Neural crest cell (in vitro differentiated cells): ENCODE measurements around the gene LONP1. TPM values are rescaled to one million over a fixed set of nuclear protein-coding genes. Genes with fewer than 3 reads are reported as not detected.
"Not testable (repeated sequence)": the region's sequence is repeated elsewhere in the genome, so short reads cannot be mapped to it uniquely, and the experiment has no call there.

ENCODE experiments used
- DNase-seq: peaks from one replicate; pipeline ENCODE4 v3.0.0; 2021; ENCODE audit warnings: low read depth, mixed read lengths, low spot score
- H3K27ac Mint-ChIP-seq: one replicate; pipeline ENCODE4 v1.8.0; 2021; ENCODE audit warnings: mild to moderate bottlenecking, mixed read lengths; ENCODE audit not compliant: unreplicated experiment
- H3K27me3 Mint-ChIP-seq: 2 replicates; pipeline ENCODE4 v1.8.0; 2021; ENCODE audit warnings: low read depth, mild to moderate bottlenecking, mixed read lengths
- H3K36me3 Mint-ChIP-seq: 2 replicates; pipeline ENCODE4 v1.8.0; 2021; ENCODE audit warnings: low read depth, mild to moderate bottlenecking, mixed read lengths
- H3K4me1 Mint-ChIP-seq: 2 replicates; pipeline ENCODE4 v1.8.0; 2021; ENCODE audit warnings: mixed read lengths
- H3K4me3 Mint-ChIP-seq: one replicate; pipeline ENCODE4 v1.8.0; 2021; ENCODE audit warnings: mild to moderate bottlenecking, mixed read lengths
- H3K9me3 Mint-ChIP-seq: 2 replicates; pipeline ENCODE4 v1.8.0; 2021; ENCODE audit warnings: mixed read lengths
- CTCF ChIP-seq: fragments of 200-600 bp; sonication (generic); conservative IDR thresholded peaks from 2 replicates; pipeline ENCODE4 v1.5.0; 2021; ENCODE audit warnings: antibody characterized with exemption, mild to moderate bottlenecking
- total RNA-seq: library from RNA; stranded (reverse); gene quantifications from 2 replicates; pipeline ENCODE4 v1.2.1, GENCODE V29; 2021

Gene LONP1
- total RNA-seq, 1 donor from 2014 or later, result 93.2 TPM

GRCh38 chr19:5751709-5752108, 31.8 kb upstream of the LONP1 start:
- Mint-ChIP-seq H3K4me1 (no peaks in the 10 kb centered on the region), H3K4me3 (no peak overlapping the region), H3K27ac (no peak overlapping the region), H3K9me3 (no peaks in the 10 kb centered on the region), H3K36me3 (no peaks in the 10 kb centered on the region), H3K27me3 (no peaks in the 10 kb centered on the region)
- no peak for TF ChIP-seq CTCF
- no peak for DNase-seq

- no peak for DNase-seq
- Mint-ChIP-seq H3K27ac (no peak overlapping the region), H3K27me3 (peaks cover 6% of the 10 kb centered on the region), H3K4me1 (no peaks in the 10 kb centered on the region), H3K4me3 (no peak overlapping the region), H3K9me3 (no peaks in the 10 kb centered on the region), H3K36me3 (no peaks in the 10 kb centered on the region)
- no peak for TF ChIP-seq CTCF
These were observed 29.6 kb upstream of the LONP1 start for GRCh38 chr19:5749505-5749904.

- not testable (repeated sequence) for H3K4me3 Mint-ChIP-seq, H3K9me3 Mint-ChIP-seq, H3K36me3 Mint-ChIP-seq, H3K27me3 Mint-ChIP-seq, H3K4me1 Mint-ChIP-seq, H3K27ac Mint-ChIP-seq, DNase-seq
These were observed 29.0 kb upstream of the LONP1 start for GRCh38 chr19:5748920-5749319.

- H3K36me3 Mint-ChIP-seq, H3K4me1 Mint-ChIP-seq, H3K4me3 Mint-ChIP-seq, DNase-seq, H3K9me3 Mint-ChIP-seq, H3K27ac Mint-ChIP-seq: not testable (repeated sequence)
- peaks cover 17% of the 10 kb centered on the region for H3K27me3 Mint-ChIP-seq
These were observed 25.1 kb upstream of the LONP1 start for GRCh38 chr19:5744999-5745398.

GRCh38 chr19:5743630-5744029, 23.7 kb upstream of the LONP1 start:
- H3K27ac Mint-ChIP-seq, result no peak overlapping the region
- H3K36me3 Mint-ChIP-seq, result no peaks in the 10 kb centered on the region
- no peak for DNase-seq
- no peak for TF ChIP-seq CTCF
- no peaks in the 10 kb centered on the region for H3K9me3 Mint-ChIP-seq
- H3K4me1 Mint-ChIP-seq, result no peaks in the 10 kb centered on the region
- peaks cover 17% of the 10 kb centered on the region for H3K27me3 Mint-ChIP-seq
- H3K4me3 Mint-ChIP-seq, result no peak overlapping the region

- H3K4me3 Mint-ChIP-seq, result no peak overlapping the region
- H3K9me3 Mint-ChIP-seq, result no peaks in the 10 kb centered on the region
- H3K4me1 Mint-ChIP-seq, result no peaks in the 10 kb centered on the region
- H3K27ac Mint-ChIP-seq, result no peak overlapping the region
- no peaks in the 10 kb centered on the region for H3K36me3 Mint-ChIP-seq
- peaks cover 17% of the 10 kb centered on the region for H3K27me3 Mint-ChIP-seq
- no peak for TF ChIP-seq CTCF
- DNase-seq, result no peak
These were observed 22.1 kb upstream of the LONP1 start for GRCh38 chr19:5742051-5742450.

- H3K27ac Mint-ChIP-seq, result no peak overlapping the region
- no peak for DNase-seq
- no peaks in the 10 kb centered on the region for H3K9me3 Mint-ChIP-seq
- no peaks in the 10 kb centered on the region for H3K36me3 Mint-ChIP-seq
- H3K4me3 Mint-ChIP-seq, result no peak overlapping the region
- H3K27me3 Mint-ChIP-seq, result peaks cover 12% of the 10 kb centered on the region
- H3K4me1 Mint-ChIP-seq, result no peaks in the 10 kb centered on the region
- TF ChIP-seq CTCF, result no peak
These were observed 18.5 kb upstream of the LONP1 start for GRCh38 chr19:5738423-5738822.

GRCh38 chr19:5733172-5733571, 13.2 kb upstream of the LONP1 start:
- H3K9me3 Mint-ChIP-seq, H3K36me3 Mint-ChIP-seq, DNase-seq, H3K27ac Mint-ChIP-seq, H3K4me1 Mint-ChIP-seq, H3K4me3 Mint-ChIP-seq: not testable (repeated sequence)
- H3K27me3 Mint-ChIP-seq, result peaks cover 12% of the 10 kb centered on the region
